NAMALWA (cell line): Measurements from ENCODE around the gene CNN1.
A peak's percentile ranks its signal among the peaks of the same experiment; 100 is the strongest.

Experiments
- DNase-seq: peaks from one replicate; pipeline ENCODE4 v3.0.0-alpha.2; 2015; ENCODE audit warnings: low spot score

The CNN1 gene

DNA sequence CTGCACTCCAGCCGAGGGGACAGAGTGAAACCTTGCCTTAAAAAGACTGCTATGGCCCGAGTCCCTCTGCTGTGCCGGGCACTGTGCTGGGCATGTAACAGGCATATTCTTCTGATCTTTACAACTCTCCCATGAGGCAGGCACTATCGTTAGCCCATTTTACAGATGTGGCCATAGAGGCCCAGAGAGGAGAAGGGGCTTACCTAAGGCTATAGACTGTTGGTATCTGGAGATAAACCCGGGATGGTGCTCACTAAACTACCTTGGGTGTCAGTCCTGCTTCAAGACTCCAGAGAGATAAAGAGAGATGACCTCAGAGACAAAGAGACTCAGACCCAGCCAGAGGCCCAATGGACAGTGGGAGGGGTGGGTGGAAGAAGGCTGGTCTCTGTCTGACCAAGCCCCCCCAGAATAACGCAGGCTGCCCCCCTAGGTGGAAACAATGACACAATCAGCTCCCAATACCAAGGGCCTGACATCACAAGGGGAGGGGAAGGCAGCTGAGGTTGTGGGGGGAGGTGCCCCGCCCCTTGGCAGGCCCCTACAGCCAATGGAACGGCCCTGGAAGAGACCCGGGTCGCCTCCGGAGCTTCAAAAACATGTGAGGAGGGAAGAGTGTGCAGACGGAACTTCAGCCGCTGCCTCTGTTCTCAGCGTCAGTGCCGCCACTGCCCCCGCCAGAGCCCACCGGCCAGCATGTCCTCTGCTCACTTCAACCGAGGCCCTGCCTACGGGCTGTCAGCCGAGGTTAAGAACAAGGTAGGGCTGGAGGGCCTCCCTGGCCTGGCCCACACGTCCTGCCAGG, at the start of gene CNN1:
Gene CNN1, plus strand, starts transcription at position 620 of the 805 bp plus-strand sequence. Its CDS starts 77 bp downstream, at position 697.
- no peak for DNase-seq

GRCh38 chr19:11489378-11489777, 49.3 kb upstream of the CNN1 start:
- no peak for DNase-seq

DNA sequence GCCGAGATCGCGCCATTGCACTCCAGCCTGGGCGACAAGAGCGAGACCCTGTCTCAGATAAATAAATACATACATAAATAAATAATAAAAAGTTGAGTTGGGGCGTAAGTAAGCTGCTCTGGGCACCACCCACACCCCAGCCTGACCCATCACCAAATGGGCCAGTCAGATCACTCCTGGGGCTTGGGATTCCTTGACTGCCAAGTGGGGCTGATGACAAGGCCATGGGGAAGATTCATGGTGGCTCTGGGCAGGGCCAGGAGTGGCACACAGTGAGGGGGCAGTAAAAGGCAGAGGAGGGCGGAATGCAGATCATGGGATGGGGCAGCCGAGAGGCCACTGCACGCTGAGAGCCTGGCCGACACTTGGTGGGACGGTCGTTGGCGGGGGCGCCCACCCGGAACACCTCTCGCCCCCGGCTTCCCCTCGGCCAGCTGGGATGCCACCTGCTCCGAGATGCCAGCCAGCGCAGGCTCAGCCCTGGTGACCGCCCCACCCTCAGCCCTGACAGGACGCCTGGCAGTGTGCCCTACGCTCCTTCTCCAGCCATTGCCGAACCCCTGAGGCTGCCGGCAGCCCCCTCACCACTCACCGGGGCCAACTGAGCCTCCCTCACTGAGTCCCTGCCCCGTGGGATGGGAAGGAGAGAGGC, 43.9 kb upstream of the CNN1 start:
- DNase-seq = no peak

GRCh38 chr19:11495481-11495880, 43.2 kb upstream of the CNN1 start:
- DNase-seq = no peak

GRCh38 chr19:11495885-11496284, 42.8 kb upstream of the CNN1 start:
- DNase-seq = no peak

DNA sequence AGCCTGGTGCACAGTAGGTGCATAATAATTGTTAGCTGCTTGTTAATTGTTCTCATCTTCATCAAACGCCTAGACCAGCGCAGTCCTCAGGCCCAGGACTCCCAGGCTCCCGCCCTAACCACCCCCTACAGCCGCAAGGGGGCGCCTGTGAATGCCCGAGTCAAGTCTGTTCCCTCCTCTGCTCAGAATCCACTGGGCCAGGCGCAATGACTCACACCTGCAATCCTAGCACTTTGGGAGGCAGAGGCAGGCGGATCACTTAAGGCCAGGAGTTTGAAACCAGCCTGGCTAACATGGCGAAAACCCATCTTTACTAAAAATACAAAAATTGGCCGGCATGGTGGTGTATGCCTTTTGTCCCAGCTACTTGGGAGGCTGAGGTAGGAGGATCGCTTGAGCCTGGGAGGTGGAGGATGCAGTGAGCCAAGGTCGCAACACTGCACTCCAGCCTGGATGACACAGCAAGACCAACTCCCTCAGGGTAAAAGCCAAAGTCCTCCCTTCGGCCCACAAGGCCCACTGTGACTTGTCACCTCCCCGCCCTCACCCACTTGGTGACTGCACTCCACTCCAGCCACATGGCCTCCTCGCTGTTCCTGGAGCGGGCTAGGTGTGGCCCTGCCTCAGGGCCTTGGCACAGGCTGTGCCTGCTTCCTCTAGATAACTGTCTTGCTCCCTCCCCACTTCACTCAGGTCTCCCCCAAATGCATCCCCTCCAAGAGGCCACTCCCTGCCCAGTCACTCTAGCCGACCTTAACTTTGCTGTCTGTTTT, 42.1 kb upstream of the CNN1 start:
- DNase-seq = peak; percentile 74

- no peak for DNase-seq
These were observed 39.4 kb upstream of the CNN1 start for GRCh38 chr19:11499220-11499726.

GRCh38 chr19:11499890-11500420, 38.7 kb upstream of the CNN1 start:
- DNase-seq = no peak

- DNase-seq = no peak
These were observed 34.1 kb upstream of the CNN1 start for GRCh38 chr19:11504502-11505031.

GRCh38 chr19:11505032-11505503, 33.6 kb upstream of the CNN1 start:
- DNase-seq = peak; percentile 97

GRCh38 chr19:11505504-11506100, 33.0 kb upstream of the CNN1 start, which contains the start of gene ZNF653:
ZNF653 (minus strand) TSS chr19:11505839; CDS start chr19:11505786, 53 bp downstream.
- DNase-seq = peak; percentile 98

GRCh38 chr19:11506101-11506555, 32.5 kb upstream of the CNN1 start:
- DNase-seq = no peak

GRCh38 chr19:11506967-11507366, 31.7 kb upstream of the CNN1 start:
- no peak for DNase-seq

DNA sequence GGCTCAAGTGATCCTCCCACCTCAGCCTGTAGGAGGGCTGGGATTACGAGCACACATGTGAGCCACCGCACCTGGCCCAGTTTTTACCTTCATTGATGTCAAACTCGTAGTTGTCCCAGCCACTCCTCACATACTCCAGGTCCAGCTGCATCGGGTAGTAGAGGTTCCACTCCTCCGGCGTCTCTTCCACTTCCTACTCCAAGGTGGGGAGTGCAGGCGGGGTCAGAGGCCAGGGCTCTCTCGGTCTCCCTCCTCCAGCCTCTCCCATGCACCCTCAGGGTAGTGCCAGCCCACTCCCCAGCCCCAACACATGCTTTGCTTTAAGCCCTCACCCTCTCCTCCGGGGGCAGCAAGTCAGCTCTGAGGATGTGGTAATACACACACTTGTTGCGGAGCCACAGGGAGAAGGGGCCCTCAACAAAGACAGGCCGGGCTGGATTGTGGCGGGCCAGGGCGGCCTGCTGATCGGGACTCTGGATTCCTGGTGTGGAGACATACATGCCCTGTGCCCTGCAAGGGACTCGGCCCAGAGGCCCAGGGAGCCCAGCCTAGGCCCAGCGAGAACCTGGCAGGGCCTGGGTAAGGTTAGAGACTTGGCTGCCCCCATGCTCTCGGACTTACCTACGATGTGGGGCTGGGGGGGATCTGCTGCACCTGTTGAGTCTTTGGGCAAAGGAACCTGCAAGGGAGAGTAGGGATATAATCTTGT, 31.1 kb upstream of the CNN1 start:
- no peak for DNase-seq

DNA sequence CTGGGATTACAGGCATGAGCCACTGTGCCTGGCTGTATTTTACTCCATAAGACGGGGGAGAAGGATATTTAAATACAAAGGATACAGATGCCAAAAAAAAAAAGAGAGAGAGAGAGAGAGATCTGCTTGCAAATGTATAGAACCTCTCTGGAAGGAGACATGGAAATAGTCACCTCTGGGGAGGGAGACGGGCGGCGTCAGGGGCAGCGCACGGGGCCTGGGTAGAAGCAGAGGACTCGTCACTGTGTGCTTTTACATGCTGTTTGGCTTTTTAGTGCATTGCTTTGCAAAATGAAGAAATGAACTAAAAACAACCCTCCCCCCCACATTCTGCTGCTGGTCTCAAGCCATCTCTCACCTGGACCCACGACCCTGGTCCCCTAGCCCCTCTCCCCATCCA, 28.2 kb upstream of the CNN1 start:
- no peak for DNase-seq

DNA sequence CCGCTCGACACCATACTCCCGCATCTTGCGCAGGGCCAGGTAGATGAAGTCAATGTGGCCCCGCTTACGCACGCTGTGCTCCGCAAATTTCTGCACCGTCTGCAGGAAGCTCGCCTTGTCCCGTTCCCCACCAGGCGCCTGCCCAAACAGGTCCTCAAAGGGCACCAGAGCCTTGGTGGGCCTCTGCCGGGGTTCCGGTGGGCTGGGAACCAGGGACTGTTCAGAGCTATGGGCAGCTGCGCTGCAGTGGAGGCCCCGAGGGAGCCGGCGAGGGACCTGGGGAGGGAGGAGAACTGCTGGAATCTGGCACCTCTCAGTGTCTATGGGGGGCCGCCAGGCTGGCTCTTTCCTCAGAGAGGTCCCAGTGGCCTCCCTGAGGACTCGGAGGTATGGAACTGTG, 24.7 kb upstream of the CNN1 start:
- DNase-seq = no peak

- no peak for DNase-seq
These were observed 19.5 kb upstream of the CNN1 start for GRCh38 chr19:11519138-11519537.

GRCh38 chr19:11528551-11529341, 9.9 kb upstream of the CNN1 start, which contains the start of gene ECSIT:
ECSIT (minus strand) TSS chr19:11529134; CDS start chr19:11519170, 9,964 bp downstream.
- DNase-seq = peak; percentile 99

DNA sequence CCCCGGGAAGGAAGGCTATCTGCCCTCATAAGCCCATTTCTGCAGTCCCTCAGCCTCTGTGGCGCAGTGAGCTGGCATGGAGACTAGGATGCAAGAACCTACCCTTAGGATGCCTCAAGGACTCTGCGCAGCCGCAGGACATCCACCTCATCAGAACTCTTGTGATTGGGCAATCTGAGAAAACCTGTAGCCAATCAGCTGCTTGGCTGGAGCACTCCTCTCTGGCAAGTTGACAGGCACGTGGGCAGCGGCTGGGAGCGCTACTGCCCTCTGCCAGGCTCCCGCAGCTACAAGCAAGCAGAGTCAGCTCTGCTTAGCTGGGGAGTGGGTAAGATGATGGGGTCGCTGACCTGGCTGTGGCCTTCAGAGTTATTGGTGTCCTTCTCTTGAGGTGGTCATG, 8.2 kb upstream of the CNN1 start:
- DNase-seq = peak; percentile 81

DNA sequence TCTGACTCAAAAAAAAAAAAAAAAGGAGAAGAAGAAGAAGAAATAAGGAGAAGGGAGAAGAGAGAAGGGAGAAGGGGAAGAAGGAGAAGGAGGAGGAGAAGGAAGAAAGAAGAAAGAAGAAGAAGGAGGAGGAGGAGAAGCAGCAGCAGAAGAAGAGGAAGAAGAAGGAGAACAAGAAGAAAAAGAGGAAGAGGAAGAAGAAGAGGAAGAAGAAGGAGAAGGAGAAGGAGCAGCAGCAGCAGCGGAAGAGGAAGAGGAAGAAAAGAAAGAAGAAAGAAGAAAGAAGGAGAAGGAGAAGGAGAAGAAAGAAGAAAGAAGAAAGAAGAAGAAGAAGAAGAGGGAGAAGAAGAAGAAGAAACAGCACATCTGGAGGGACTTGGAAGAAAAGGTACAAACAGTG, 4.1 kb upstream of the CNN1 start:
- DNase-seq = no peak
